GM12878 (cell line): ENCODE measurements around the gene SMIM32. TPM values are rescaled to one million over a fixed set of nuclear protein-coding genes. Genes with fewer than 3 reads are reported as not detected.

Experiments used
- ATAC-seq: fragments of 200-7000 bp; cut with Tn5 transposase; 3 replicates; pipeline ENCODE4 v1.9.1; 2020; ENCODE audit warnings: mild to moderate bottlenecking, moderate library complexity
- BruUV-seq: library from RNA; stranded (reverse); fragments of 400-500 nt; replicated peaks from 2 replicates; lab custom pipeline; 2021; lab: Mats Ljungman, UMichigan
- CTCF ChIA-PET: fragments of 300-600 bp; sonication (Branson Sonifier 250); formaldehyde crosslinking; extraction: SDS; loops from one replicate; lab custom pipeline; 2021; ENCODE audit warnings: inconsistent platforms; lab: Yijun Ruan, JAX
- POLR2A ChIA-PET: fragments of 350-600 bp; formaldehyde crosslinking; extraction: SDS; loops from one replicate; lab custom pipeline; 2021; ENCODE audit warnings: inconsistent platforms; lab: Charles Lee
- RAD21 ChIA-PET: fragments of 300-600 bp; sonication (Branson Sonifier 250); formaldehyde crosslinking; loops from one replicate; lab custom pipeline; 2023; ENCODE audit warnings: antibody characterized with exemption; ENCODE audit not compliant: unreplicated experiment; lab: Charles Lee
- SMC1A ChIA-PET: fragments of 300-600 bp; sonication (Branson Sonifier 250); formaldehyde crosslinking; loops from one replicate; lab custom pipeline; 2023; ENCODE audit not compliant: unreplicated experiment, uncharacterized antibody; lab: Charles Lee
- DNase-seq: peaks from one replicate; pipeline ENCODE4 v3.0.0-alpha.2; 2011; ENCODE audit warnings: low read depth, low spot score
- FAIRE-seq: peaks from 3 replicates; lab custom pipeline; 2011; peaks lifted over from hg19 to GRCh38; lab: Jason Lieb, UNC
- H2AFZ ChIP-seq: 2 replicates; pipeline ENCODE4 v1.6.0; 2011; ENCODE audit warnings: low read depth, low read length, control low read depth; ENCODE audit not compliant: control insufficient read depth
- H3K27ac ChIP-seq: 2 replicates; pipeline ENCODE4 v1.5.1; 2011; ENCODE audit warnings: control low read depth; ENCODE audit not compliant: control insufficient read depth, insufficient read depth
- H3K27me3 ChIP-seq, 2 experiments: replicated peaks in 1 of 2; 2 replicates each; pipeline versions ENCODE4 v1.6.0 to v1.6.1; 2011; ENCODE audit warnings: low read length in 1 of 2; ENCODE audit not compliant: control insufficient read depth in 2 of 2, insufficient read depth in 2 of 2
- H3K36me3 ChIP-seq, 2 experiments: 2 replicates each; pipeline ENCODE4 v1.5.1; 2011; ENCODE audit warnings: low read length in 1 of 2; ENCODE audit not compliant: control insufficient read depth in 2 of 2, insufficient read depth in 2 of 2
- H3K4me1 ChIP-seq: 2 replicates; pipeline ENCODE4 v1.6.1; 2011; ENCODE audit warnings: mild to moderate bottlenecking, low read length, moderate library complexity, mixed read lengths; ENCODE audit not compliant: control insufficient read depth, insufficient read depth
- H3K4me2 ChIP-seq: 2 replicates; pipeline ENCODE4 v1.6.0; 2011; ENCODE audit warnings: control low read depth; ENCODE audit not compliant: control insufficient read depth, insufficient read depth
- H3K4me3 ChIP-seq: fragments of 200-600 bp; sonication (generic); 2 replicates; pipeline ENCODE4 v1.5.1; 2016
- H3K79me2 ChIP-seq: 2 replicates; pipeline ENCODE4 v1.6.0; 2011; ENCODE audit warnings: low read length; ENCODE audit not compliant: control insufficient read depth, insufficient read depth
- H3K9ac ChIP-seq: 2 replicates; pipeline ENCODE4 v1.8.0; 2011; ENCODE audit warnings: low read length, control low read depth, mixed read lengths; ENCODE audit not compliant: control insufficient read depth, insufficient read depth
- H3K9me3 ChIP-seq: replicated peaks from 3 replicates; pipeline ENCODE4 v1.5.1; 2011; ENCODE audit warnings: mild to moderate bottlenecking, low read length; ENCODE audit not compliant: control insufficient read depth, insufficient read depth
- H4K20me1 ChIP-seq: 2 replicates; pipeline ENCODE4 v1.6.0; 2011; ENCODE audit not compliant: control insufficient read depth, insufficient read depth
- BHLHE40 ChIP-seq, 2 experiments: fragments of 450-650 bp in 1 of 2; IDR thresholded peaks; 2 replicates each; pipeline ENCODE4 v1.6.1; 2011 to 2017; ENCODE audit warnings: low read depth in 2 of 2, borderline replicate concordance in 1 of 2, improper control_type of control experiment in 1 of 2, low read length in 1 of 2, mild to moderate bottlenecking in 1 of 2
- CEBPB ChIP-seq, 2 experiments: fragments of 150-350 bp in 1 of 2; IDR thresholded peaks; 2 replicates each; pipeline ENCODE4 v1.6.1; 2012 to 2014; ENCODE audit warnings: low read depth in 2 of 2, low read length in 2 of 2, borderline replicate concordance in 1 of 2, inconsistent platforms in 1 of 2
- CHD2 ChIP-seq: IDR thresholded peaks from 2 replicates; pipeline ENCODE4 v1.6.1; 2011; ENCODE audit warnings: low read depth, low read length, improper control_type of control experiment, borderline replicate concordance
- EP300 ChIP-seq, 2 experiments: fragments of 150-350 bp in 1 of 2; IDR thresholded peaks; 2 replicates each; pipeline ENCODE4 v1.6.1; 2011 to 2012; ENCODE audit warnings: low read depth in 2 of 2, low read length in 2 of 2, borderline replicate concordance in 1 of 2, improper control_type of control experiment in 1 of 2, inconsistent platforms in 1 of 2; ENCODE audit not compliant: control insufficient read depth in 1 of 2
- HDGF ChIP-seq: fragments of 450-650 bp; IDR thresholded peaks from 2 replicates; pipeline ENCODE4 v1.6.1; 2016; ENCODE audit warnings: antibody characterized with exemption
- LARP7 ChIP-seq: fragments of 450-650 bp; IDR thresholded peaks from 2 replicates; pipeline ENCODE4 v1.6.1; 2017; ENCODE audit warnings: mild to moderate bottlenecking
- PAX8 ChIP-seq: fragments of 450-650 bp; IDR thresholded peaks from 2 replicates; pipeline ENCODE4 v1.6.1; 2017; ENCODE audit warnings: mild to moderate bottlenecking, moderate library complexity
- SREBF1 ChIP-seq: IDR thresholded peaks from 2 replicates; pipeline ENCODE4 v1.6.1; 2012; ENCODE audit warnings: mild to moderate bottlenecking, low read length
- ZNF24 ChIP-seq: fragments of 450-650 bp; IDR thresholded peaks from 2 replicates; pipeline ENCODE4 v1.6.1; 2017; ENCODE audit warnings: antibody characterized with exemption, mild to moderate bottlenecking
- ZNF384 ChIP-seq: IDR thresholded peaks from 2 replicates; pipeline ENCODE4 v1.6.1; 2012; ENCODE audit warnings: low read depth, mild to moderate bottlenecking, low read length, improper control_type of control experiment, borderline replicate concordance
- ZZZ3 ChIP-seq: IDR thresholded peaks from 2 replicates; pipeline ENCODE4 v1.6.1; 2011; ENCODE audit warnings: low read depth; ENCODE audit not compliant: control insufficient read depth, insufficient read length
- WGBS: methylation state at CpG from one replicate; pipeline ENCODE4 v1.1.6; 2016; ENCODE audit warnings: low lambda C conversion rate; ENCODE audit not compliant: insufficient replicate concordance, insufficient coverage; ENCODE audit errors: missing lambda C conversion rate; 5-methylcytosine and 5-hydroxymethylcytosine counted together
- in situ Hi-C: fragments of 300-500 bp; cut with MboI; formaldehyde crosslinking; loops from 9 replicates; pipeline ENCODE4 v1.14.3; 2018; ENCODE audit warnings: mixed read lengths
- intact Hi-C: fragments of 100-400 bp; cut with micrococcal nuclease; formaldehyde crosslinking; loops from one replicate; pipeline ENCODE4 v1.14.2; 2022; ENCODE audit not compliant: unreplicated experiment
- polyA plus RNA-seq, 11 experiments: library from polyadenylated mRNA; depleted of rRNA in 4 of 11; unstranded in 6 of 11; stranded (reverse) in 5 of 11; fragments of >200 nt; fragmentation: Nextera tagmentation in 4 of 11; fragmentation: Illumina TruSeq in 1 of 11; extraction: Ambion mirVana in 4 of 11; extraction: Trizol in 1 of 11; gene quantifications; 1 replicate in 1 of 11; 2 replicates in 10 of 11; pipeline versions ENCODE4 v1.2.1 to v1.2.3, GENCODE V29; 2011 to 2016; ENCODE audit warnings: inconsistent platforms in 2 of 11, missing spikeins in 2 of 11, low read depth in 1 of 11
- total RNA-seq, 4 experiments: library from RNA; depleted of rRNA in 3 of 4; stranded (reverse); fragments of >200 nt in 3 of 4; fragmentation: Illumina TruSeq in 1 of 4; extraction: Trizol in 1 of 4; gene quantifications; 2 replicates each; pipeline versions ENCODE4 v1.2.1 to v1.2.3, GENCODE V29; 2013 to 2021
- TF ChIP-seq, protein P1 (sequence below): IDR thresholded peaks from 2 replicates; pipeline ENCODE4 v1.6.1; 2011; ENCODE audit warnings: low read depth, low read length, improper control_type of control experiment, borderline replicate concordance
- TF ChIP-seq, protein P2 (sequence below): IDR thresholded peaks from 2 replicates; pipeline ENCODE4 v1.6.1; 2012; ENCODE audit warnings: mild to moderate bottlenecking, low read depth, low read length
- TF ChIP-seq, protein P3 (sequence below): fragments of 450-650 bp; IDR thresholded peaks from 2 replicates; pipeline ENCODE4 v1.6.1; 2017; ENCODE audit warnings: mild to moderate bottlenecking

Gene SMIM32
- total and polyA plus RNA-seq, 10 of the 15 experiments (the other 5 are each of a cell fraction or from before 2014, with no cell fraction given), result not detected

DNA sequence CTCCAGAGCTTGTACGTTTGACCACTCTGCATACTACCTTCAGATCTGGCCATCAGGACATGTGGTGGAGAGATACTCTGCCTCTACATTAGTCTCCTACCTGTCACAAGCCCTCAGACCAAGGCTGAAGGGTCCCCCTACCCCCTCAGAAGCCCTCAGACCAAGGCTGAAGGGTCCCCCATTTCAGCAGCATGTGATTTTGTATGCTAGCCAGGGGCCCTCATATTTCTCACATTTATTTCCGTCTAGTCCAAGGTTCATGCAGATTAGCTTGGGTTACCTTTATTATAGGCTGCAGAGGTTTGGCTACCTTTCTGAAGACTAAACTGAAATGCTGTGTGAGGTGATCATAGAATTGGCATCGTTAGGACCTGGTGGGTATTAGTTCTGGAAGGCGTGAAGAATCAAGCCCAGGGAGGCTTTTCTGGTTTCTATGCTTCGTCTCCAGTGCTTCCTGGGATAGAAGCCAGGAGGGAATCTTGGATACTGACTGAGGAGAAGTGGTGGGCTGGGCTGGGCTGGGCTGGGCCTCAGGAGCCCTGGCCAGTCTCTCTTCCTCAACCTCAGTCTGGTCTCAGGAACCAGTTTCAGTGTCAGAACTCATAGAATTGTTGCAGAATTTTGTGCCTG is 2.8 kb downstream of the SMIM32 start:
- H3K4me1 ChIP-seq, result no peaks in the 10 kb centered on the region
- in situ Hi-C loops (no loop called here), intact Hi-C loops (no loop called here)
- ChIA-PET POLR2A (interaction anchor here (0.6 kb wide), 1 partner anchor 13 kb away, joined by 4 read pairs; no protein-coding TSS in a partner anchor), RAD21 (no interaction called here), CTCF (interaction anchor here (0.9 to 1.1 kb wide), 2 partner anchors 21 to 290 kb away, joined by 3 read pairs; no protein-coding TSS in a partner anchor), SMC1A (no interaction called here)
- H3K27ac ChIP-seq, result no peak overlapping the region
- H3K9me3 ChIP-seq, result no peaks in the 10 kb centered on the region
- no peak for DNase-seq
- no peak overlapping the region for H3K9ac ChIP-seq
- no peak overlapping the region for H3K4me3 ChIP-seq
- no peak for ATAC-seq
- H2AFZ ChIP-seq, result no peak overlapping the region
- no TSS peak for BruUV-seq
- FAIRE-seq, result no peak
- H3K36me3 ChIP-seq, result no peaks in the 10 kb centered on the region
- H3K27me3 ChIP-seq, result peaks cover 0 to 7% of the 10 kb centered on the region in 2 experiments; a peak in 3 of 4 replicates
- WGBS, result 52% methylated on average over 5 of the region's 5 CpGs
- H3K79me2 ChIP-seq, result no peaks in the 10 kb centered on the region
- H4K20me1 ChIP-seq, result no peaks in the 10 kb centered on the region
- H3K4me2 ChIP-seq, result no peak overlapping the region
- TF ChIP-seq PAX8 (no peak), EP300 (IDR thresholded peaks at IDR 0.05; ENCODE audit: borderline replicate concordance in 1 of 2, control insufficient read depth in 1 of 2, low read depth in 2 of 2, low read length in 2 of 2) (no peak), HDGF (no peak), LARP7 (no peak), ZNF24 (no peak), CHD2 (no peak), CEBPB (IDR thresholded peaks at IDR 0.05; ENCODE audit: borderline replicate concordance in 1 of 2, low read depth in 2 of 2, low read length in 2 of 2) (no peak), BHLHE40 (IDR thresholded peaks at IDR 0.05; ENCODE audit: borderline replicate concordance in 1 of 2, low read depth in 2 of 2, low read length in 1 of 2) (no peak), ZZZ3 (no peak), ZNF384 (no peak), SREBF1 (no peak)
- TF ChIP-seq, protein P1, sequence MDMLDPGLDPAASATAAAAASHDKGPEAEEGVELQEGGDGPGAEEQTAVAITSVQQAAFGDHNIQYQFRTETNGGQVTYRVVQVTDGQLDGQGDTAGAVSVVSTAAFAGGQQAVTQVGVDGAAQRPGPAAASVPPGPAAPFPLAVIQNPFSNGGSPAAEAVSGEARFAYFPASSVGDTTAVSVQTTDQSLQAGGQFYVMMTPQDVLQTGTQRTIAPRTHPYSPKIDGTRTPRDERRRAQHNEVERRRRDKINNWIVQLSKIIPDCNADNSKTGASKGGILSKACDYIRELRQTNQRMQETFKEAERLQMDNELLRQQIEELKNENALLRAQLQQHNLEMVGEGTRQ, result no peak
- TF ChIP-seq, protein P2, sequence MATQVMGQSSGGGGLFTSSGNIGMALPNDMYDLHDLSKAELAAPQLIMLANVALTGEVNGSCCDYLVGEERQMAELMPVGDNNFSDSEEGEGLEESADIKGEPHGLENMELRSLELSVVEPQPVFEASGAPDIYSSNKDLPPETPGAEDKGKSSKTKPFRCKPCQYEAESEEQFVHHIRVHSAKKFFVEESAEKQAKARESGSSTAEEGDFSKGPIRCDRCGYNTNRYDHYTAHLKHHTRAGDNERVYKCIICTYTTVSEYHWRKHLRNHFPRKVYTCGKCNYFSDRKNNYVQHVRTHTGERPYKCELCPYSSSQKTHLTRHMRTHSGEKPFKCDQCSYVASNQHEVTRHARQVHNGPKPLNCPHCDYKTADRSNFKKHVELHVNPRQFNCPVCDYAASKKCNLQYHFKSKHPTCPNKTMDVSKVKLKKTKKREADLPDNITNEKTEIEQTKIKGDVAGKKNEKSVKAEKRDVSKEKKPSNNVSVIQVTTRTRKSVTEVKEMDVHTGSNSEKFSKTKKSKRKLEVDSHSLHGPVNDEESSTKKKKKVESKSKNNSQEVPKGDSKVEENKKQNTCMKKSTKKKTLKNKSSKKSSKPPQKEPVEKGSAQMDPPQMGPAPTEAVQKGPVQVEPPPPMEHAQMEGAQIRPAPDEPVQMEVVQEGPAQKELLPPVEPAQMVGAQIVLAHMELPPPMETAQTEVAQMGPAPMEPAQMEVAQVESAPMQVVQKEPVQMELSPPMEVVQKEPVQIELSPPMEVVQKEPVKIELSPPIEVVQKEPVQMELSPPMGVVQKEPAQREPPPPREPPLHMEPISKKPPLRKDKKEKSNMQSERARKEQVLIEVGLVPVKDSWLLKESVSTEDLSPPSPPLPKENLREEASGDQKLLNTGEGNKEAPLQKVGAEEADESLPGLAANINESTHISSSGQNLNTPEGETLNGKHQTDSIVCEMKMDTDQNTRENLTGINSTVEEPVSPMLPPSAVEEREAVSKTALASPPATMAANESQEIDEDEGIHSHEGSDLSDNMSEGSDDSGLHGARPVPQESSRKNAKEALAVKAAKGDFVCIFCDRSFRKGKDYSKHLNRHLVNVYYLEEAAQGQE, result no peak
- TF ChIP-seq, protein P3, sequence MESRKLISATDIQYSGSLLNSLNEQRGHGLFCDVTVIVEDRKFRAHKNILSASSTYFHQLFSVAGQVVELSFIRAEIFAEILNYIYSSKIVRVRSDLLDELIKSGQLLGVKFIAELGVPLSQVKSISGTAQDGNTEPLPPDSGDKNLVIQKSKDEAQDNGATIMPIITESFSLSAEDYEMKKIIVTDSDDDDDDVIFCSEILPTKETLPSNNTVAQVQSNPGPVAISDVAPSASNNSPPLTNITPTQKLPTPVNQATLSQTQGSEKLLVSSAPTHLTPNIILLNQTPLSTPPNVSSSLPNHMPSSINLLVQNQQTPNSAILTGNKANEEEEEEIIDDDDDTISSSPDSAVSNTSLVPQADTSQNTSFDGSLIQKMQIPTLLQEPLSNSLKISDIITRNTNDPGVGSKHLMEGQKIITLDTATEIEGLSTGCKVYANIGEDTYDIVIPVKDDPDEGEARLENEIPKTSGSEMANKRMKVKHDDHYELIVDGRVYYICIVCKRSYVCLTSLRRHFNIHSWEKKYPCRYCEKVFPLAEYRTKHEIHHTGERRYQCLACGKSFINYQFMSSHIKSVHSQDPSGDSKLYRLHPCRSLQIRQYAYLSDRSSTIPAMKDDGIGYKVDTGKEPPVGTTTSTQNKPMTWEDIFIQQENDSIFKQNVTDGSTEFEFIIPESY, result no peak
